HepG2 (cell line): ENCODE measurements around the gene SHBG. TPM values are rescaled to one million over a fixed set of nuclear protein-coding genes. Genes with fewer than 3 reads are reported as not detected.

Experiments
- CEBPG ChIP-seq: IDR thresholded peaks from 2 replicates; pipeline ENCODE4 v1.6.1; 2016
- CREM ChIP-seq, 2 experiments: sonication (generic) in 1 of 2; formaldehyde crosslinking in 1 of 2; IDR thresholded peaks; 2 replicates each; pipeline versions ENCODE4 v1.4.0 to v1.6.1; 2016 to 2020; ENCODE audit warnings: antibody characterized with exemption in 1 of 2, mild to moderate bottlenecking in 1 of 2, missing genetic modification reagents in 1 of 2
- HMGXB4 ChIP-seq, 2 experiments: sonication (generic) in 1 of 2; formaldehyde crosslinking in 1 of 2; IDR thresholded peaks; 2 replicates each; pipeline versions ENCODE4 v1.4.0 to v1.6.1; 2018 to 2020; ENCODE audit warnings: missing genetic modification reagents in 2 of 2, borderline replicate concordance in 1 of 2, low read depth in 1 of 2, mild to moderate bottlenecking in 1 of 2, missing biosample characterization in 1 of 2
- KDM2A ChIP-seq: sonication (generic); formaldehyde crosslinking; IDR thresholded peaks from 2 replicates; pipeline ENCODE4 v1.4.0; 2020; ENCODE audit warnings: low read depth, missing genetic modification reagents, borderline replicate concordance
- MAZ ChIP-seq, 2 experiments: sonication (generic) in 1 of 2; formaldehyde crosslinking in 1 of 2; IDR thresholded peaks; 2 replicates each; pipeline versions ENCODE4 v1.5.0 to v1.6.1; 2012 to 2020; ENCODE audit warnings: low read depth in 2 of 2, mild to moderate bottlenecking in 2 of 2, borderline replicate concordance in 1 of 2, improper control_type of control experiment in 1 of 2, low read length in 1 of 2, missing genetic modification reagents in 1 of 2, moderate library complexity in 1 of 2
- PHF20 ChIP-seq: sonication (generic); formaldehyde crosslinking; IDR thresholded peaks from 2 replicates; pipeline ENCODE4 v1.5.0; 2020; ENCODE audit warnings: mild to moderate bottlenecking, missing genetic modification reagents
- SALL1 ChIP-seq: sonication (generic); formaldehyde crosslinking; IDR thresholded peaks from 2 replicates; pipeline ENCODE4 v1.8.0; 2022; ENCODE audit warnings: mild to moderate bottlenecking, missing genetic modification reagents
- SOX13 ChIP-seq, 3 experiments: fragments of 450-650 bp in 1 of 3; sonication (generic) in 1 of 3; formaldehyde crosslinking in 1 of 3; IDR thresholded peaks in 2 of 3; conservative IDR thresholded peaks in 1 of 3; 2 replicates each; pipeline versions ENCODE4 v1.5.0 to v1.6.1; 2016 to 2020; ENCODE audit warnings: antibody characterized with exemption in 1 of 3, mild to moderate bottlenecking in 1 of 3, missing compliant biosample characterization in 1 of 3, missing genetic modification reagents in 1 of 3, moderate library complexity in 1 of 3
- SP2 ChIP-seq: sonication (generic); formaldehyde crosslinking; IDR thresholded peaks from 2 replicates; pipeline ENCODE4 v1.5.1; 2020; ENCODE audit warnings: mild to moderate bottlenecking, missing genetic modification reagents
- ZNF207 ChIP-seq: fragments of 450-650 bp; IDR thresholded peaks from 2 replicates; pipeline ENCODE4 v1.6.1; 2016; ENCODE audit warnings: antibody characterized with exemption, borderline replicate concordance
- ZNF225 ChIP-seq: sonication (generic); formaldehyde crosslinking; IDR thresholded peaks from 2 replicates; pipeline ENCODE4 v1.4.0; 2020; ENCODE audit warnings: mild to moderate bottlenecking, missing genetic modification reagents
- ZNF460 ChIP-seq: sonication (generic); formaldehyde crosslinking; IDR thresholded peaks from 2 replicates; pipeline ENCODE4 v1.5.1; 2020; ENCODE audit warnings: missing genetic modification reagents, mild to moderate bottlenecking, borderline replicate concordance
- ZNF513 ChIP-seq: sonication (generic); formaldehyde crosslinking; conservative IDR thresholded peaks from 2 replicates; pipeline ENCODE4 v1.5.0; 2020; ENCODE audit warnings: missing genetic modification reagents
- ZNF546 ChIP-seq: sonication (generic); formaldehyde crosslinking; conservative IDR thresholded peaks from 2 replicates; pipeline ENCODE4 v1.8.1; 2023; ENCODE audit warnings: mild to moderate bottlenecking, missing genetic modification reagents
- ZNF570 ChIP-seq: sonication (generic); formaldehyde crosslinking; IDR thresholded peaks from 2 replicates; pipeline ENCODE4 v1.4.0; 2020; ENCODE audit warnings: mild to moderate bottlenecking, missing genetic modification reagents, borderline replicate concordance
- ZNF607 ChIP-seq: sonication (generic); formaldehyde crosslinking; IDR thresholded peaks from 2 replicates; pipeline ENCODE4 v1.5.1; 2020; ENCODE audit warnings: missing genetic modification reagents, mild to moderate bottlenecking, borderline replicate concordance
- ZXDC ChIP-seq: sonication (generic); formaldehyde crosslinking; IDR thresholded peaks from 2 replicates; pipeline ENCODE4 v1.5.0; 2020; ENCODE audit warnings: mild to moderate bottlenecking, missing genetic modification reagents
- polyA plus RNA-seq, 8 experiments: library from polyadenylated mRNA; depleted of rRNA in 3 of 8; stranded (reverse) in 7 of 8; unstranded in 1 of 8; fragments of >200 nt; fragmentation: Illumina TruSeq in 4 of 8; extraction: Trizol in 4 of 8; gene quantifications; 2 replicates each; pipeline versions ENCODE4 v1.2.1 to v1.2.3, GENCODE V29; 2011 to 2016; ENCODE audit warnings: low read depth in 4 of 8, missing spikeins in 1 of 8, mixed read lengths in 1 of 8; ENCODE audit not compliant: insufficient read depth in 1 of 8
- total RNA-seq, 5 experiments: library from RNA; depleted of rRNA; stranded (reverse); fragments of >200 nt; fragmentation: Illumina TruSeq; extraction: Trizol; gene quantifications; 2 replicates each; pipeline ENCODE4 v1.2.3, GENCODE V29; 2016; ENCODE audit warnings: low read depth in 1 of 5
- TF ChIP-seq, protein P1 (sequence below): sonication (generic); formaldehyde crosslinking; IDR thresholded peaks from 2 replicates; pipeline ENCODE4 v1.5.0; 2020; ENCODE audit warnings: mild to moderate bottlenecking, missing genetic modification reagents, moderate library complexity

The SHBG gene
- total and polyA plus RNA-seq, 2 of the 13 experiments (the other 11 are each of a cell fraction or from before 2014, with no cell fraction given), result 4.0 to 6.1 TPM

GRCh38 chr17:7613769-7614424, 16.0 kb upstream of the SHBG start (continued):
- TF ChIP-seq SALL1 (CRISPR knock-in tag) (peak; percentile 11; the same call in 1 of the 2 replicates), ZNF207 (no peak), SP2 (CRISPR knock-in tag) (no peak), ZNF460 (CRISPR knock-in tag) (no peak), ZXDC (CRISPR knock-in tag) (0 out of 2 replicates have a peak, but pooled peaks have one; percentile 23), ZNF513 (CRISPR knock-in tag) (no peak), HMGXB4 (CRISPR knock-in tag; IDR thresholded peaks at IDR 0.05; ENCODE audit: borderline replicate concordance in 1 of 2, low read depth in 1 of 2) (0 out of 4 replicates have a peak, but pooled peaks have one; percentile 16 to 51), ZNF570 (CRISPR knock-in tag) (no peak), ZNF546 (CRISPR knock-in tag) (0 out of 2 replicates have a peak, but pooled peaks have one; percentile 43), PHF20 (CRISPR knock-in tag) (peak; percentile 55; the same call in 1 of the 2 replicates), ZNF225 (0 out of 2 replicates have a peak, but pooled peaks have one; percentile 29), ZNF607 (peak; percentile 27; the same call in 1 of the 2 replicates), CREM (IDR thresholded peaks at IDR 0.05) (no peak), CREM (CRISPR knock-in tag; IDR thresholded peaks at IDR 0.05) (no peak), SOX13 (IDR thresholded peaks at IDR 0.05) (no peak), SOX13 (CRISPR knock-in tag; conservative IDR thresholded peaks at IDR 0.05 in 1 of 2, IDR thresholded peaks at IDR 0.05 in 1 of 2) (no peak), CEBPG (CRISPR knock-in tag) (0 out of 2 replicates have a peak, but pooled peaks have one; percentile 9), MAZ (IDR thresholded peaks at IDR 0.05; ENCODE audit: borderline replicate concordance, low read depth, low read length) (no peak), MAZ (CRISPR knock-in tag; IDR thresholded peaks at IDR 0.05; ENCODE audit: low read depth) (0 out of 2 replicates have a peak, but pooled peaks have one; percentile 13), KDM2A (0 out of 2 replicates have a peak, but pooled peaks have one; percentile 8)
- TF ChIP-seq, protein P1, sequence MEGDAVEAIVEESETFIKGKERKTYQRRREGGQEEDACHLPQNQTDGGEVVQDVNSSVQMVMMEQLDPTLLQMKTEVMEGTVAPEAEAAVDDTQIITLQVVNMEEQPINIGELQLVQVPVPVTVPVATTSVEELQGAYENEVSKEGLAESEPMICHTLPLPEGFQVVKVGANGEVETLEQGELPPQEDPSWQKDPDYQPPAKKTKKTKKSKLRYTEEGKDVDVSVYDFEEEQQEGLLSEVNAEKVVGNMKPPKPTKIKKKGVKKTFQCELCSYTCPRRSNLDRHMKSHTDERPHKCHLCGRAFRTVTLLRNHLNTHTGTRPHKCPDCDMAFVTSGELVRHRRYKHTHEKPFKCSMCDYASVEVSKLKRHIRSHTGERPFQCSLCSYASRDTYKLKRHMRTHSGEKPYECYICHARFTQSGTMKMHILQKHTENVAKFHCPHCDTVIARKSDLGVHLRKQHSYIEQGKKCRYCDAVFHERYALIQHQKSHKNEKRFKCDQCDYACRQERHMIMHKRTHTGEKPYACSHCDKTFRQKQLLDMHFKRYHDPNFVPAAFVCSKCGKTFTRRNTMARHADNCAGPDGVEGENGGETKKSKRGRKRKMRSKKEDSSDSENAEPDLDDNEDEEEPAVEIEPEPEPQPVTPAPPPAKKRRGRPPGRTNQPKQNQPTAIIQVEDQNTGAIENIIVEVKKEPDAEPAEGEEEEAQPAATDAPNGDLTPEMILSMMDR (CRISPR knock-in tag), result peak; percentile 49
